Measurements from ENCODE around the gene LARGE1.
A peak's percentile ranks its signal among the peaks of the same experiment; 100 is the strongest.

LARGE1 gene

GRCh38 chr22:33519974-33520903 lies 400.0 kb downstream of the LARGE1 start:
- DNase-seq, result no peak

- peak in 6 of 14 donors; percentile 8 to 53 (median 21) for DNase-seq
Observed at GRCh38 chr22:33519071-33519973, 401.0 kb downstream of the LARGE1 start.

GRCh38 chr22:33518405-33518804 lies 401.9 kb downstream of the LARGE1 start:
- DNase-seq, result no peak

GRCh38 chr22:33515795-33516194 lies 404.5 kb downstream of the LARGE1 start:
- no peak for DNase-seq

GRCh38 chr22:33513388-33514338 lies 406.6 kb downstream of the LARGE1 start:
- no peak for DNase-seq

- no peak for DNase-seq
Observed at GRCh38 chr22:33512908-33513307, 407.4 kb downstream of the LARGE1 start.

GRCh38 chr22:33510429-33510904 lies 409.8 kb downstream of the LARGE1 start:
- DNase-seq, result no peak

GRCh38 chr22:33504941-33505625 lies 415.2 kb downstream of the LARGE1 start:
- DNase-seq, result no peak

GRCh38 chr22:33496112-33496511 lies 424.2 kb downstream of the LARGE1 start:
- DNase-seq, result no peak

GRCh38 chr22:33493476-33494205 lies 426.6 kb downstream of the LARGE1 start:
- DNase-seq, result no peak

- no peak for DNase-seq
Observed at GRCh38 chr22:33492210-33492651, 428.0 kb downstream of the LARGE1 start.

- no peak for DNase-seq
Observed at GRCh38 chr22:33487041-33487716, 433.1 kb downstream of the LARGE1 start.

- DNase-seq, result no peak
Observed at GRCh38 chr22:33481550-33481949, 438.7 kb downstream of the LARGE1 start.

- no peak for DNase-seq
Observed at GRCh38 chr22:33477120-33478111, 442.9 kb downstream of the LARGE1 start.

- peak in 1 of 14 donors; percentile 2 for DNase-seq
Observed at GRCh38 chr22:33476716-33477115, 443.6 kb downstream of the LARGE1 start.

GRCh38 chr22:33476206-33476605 lies 444.1 kb downstream of the LARGE1 start:
- DNase-seq, result no peak

GRCh38 chr22:33474587-33474986 lies 445.7 kb downstream of the LARGE1 start:
- no peak for DNase-seq

Measured in C1 segment of cervical spinal cord (tissue), 14 donors.